GM19328 (cell line): ENCODE results near the gene PATE4.

Experiments used
- ATAC-seq: cut with Tn5 transposase; IDR thresholded peaks from one replicate; pipeline ENCODE4 v1.9.1; 2021; ENCODE audit warnings: mild to moderate bottlenecking, moderate library complexity; ENCODE audit not compliant: unreplicated experiment

Gene PATE4

DNA sequence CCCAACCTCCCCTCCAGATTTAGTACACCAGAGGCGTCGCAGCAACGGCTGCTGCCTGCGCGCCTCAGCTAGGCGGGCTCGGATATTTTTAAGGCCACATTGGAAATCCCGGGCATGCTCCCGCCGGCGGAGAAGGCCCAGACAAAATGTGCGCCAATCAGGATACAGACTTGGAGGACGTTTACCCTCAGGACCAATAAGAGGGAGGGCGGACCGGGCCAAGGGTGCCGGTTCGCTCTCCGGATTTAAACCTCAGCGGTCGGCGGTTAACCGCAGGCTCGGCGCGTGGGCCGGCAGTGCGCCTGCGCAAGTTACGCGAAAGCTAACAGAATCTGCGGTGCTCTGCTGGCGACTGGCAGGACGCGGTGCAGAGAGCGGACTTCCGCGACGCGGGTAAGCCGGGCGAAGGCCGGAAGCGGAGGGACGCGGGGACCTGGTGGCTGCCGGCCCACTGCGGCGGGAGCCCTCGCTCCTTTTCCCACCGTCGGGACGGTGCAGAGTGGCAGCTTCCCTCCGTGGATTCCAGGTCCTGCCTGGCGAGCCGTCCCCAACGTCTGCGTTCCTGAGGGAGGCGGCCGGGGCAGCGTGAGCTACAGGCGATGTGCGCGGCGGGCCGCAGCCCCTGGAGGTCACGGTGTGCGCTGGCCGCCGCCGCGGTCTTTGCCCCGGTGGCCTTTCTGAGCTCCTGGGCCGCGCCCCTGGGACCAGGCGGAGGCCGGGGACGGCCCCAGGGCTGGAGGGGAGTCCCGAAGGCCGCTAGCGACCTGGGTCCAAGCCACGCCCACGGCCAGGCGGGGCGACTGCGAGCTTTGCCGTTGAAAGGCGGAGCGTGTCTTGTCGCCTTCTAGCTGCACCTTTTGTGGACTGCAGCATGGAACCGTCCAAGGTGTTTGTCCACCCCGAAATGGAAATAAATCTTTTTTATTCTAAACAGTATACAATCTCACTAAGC lies 54.5 kb downstream of the PATE4 start, which contains the start of gene HYLS1:
Gene HYLS1, plus strand, starts transcription at position 296 of the 952 bp plus-strand sequence. CDS start 11,701 bp downstream, outside the sequence.
- peak; percentile 85 for ATAC-seq
